ENCODE results near the gene PCDH1.

PCDH1 gene

DNA sequence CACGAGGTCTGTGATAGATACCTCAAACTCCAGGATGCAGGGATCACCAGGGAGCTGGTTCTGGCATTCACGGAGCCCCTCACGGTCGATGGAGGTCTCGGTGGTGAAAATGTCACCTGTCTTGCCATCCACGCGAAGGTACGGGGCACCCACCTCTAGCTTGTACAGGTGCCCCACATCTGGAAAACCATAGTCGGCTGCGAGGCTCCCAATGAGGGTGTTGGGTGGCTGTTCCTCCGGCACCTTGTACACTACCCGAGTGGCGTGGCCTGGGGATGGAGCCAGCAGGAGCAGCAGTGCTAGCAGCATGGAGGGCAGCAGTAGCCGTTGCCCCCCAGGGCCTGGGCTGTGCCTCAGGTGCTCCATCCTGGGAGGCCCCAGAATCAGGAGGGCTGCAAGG, 9.2 kb downstream of the PCDH1 start:
- no peak for TF ChIP-seq EZH2phosphoT487 (IDR thresholded peaks at IDR 0.05; ENCODE audit: low read depth)
- no peaks in the 10 kb centered on the region for H3K79me2 ChIP-seq (ENCODE audit: low read length)
- H4K20me1 ChIP-seq (ENCODE audit: insufficient read depth, low read length) = no peaks in the 10 kb centered on the region
- H2AFZ ChIP-seq (ENCODE audit: low read depth, low read length) = no peak overlapping the region
- no peaks in the 10 kb centered on the region for H3K36me3 ChIP-seq (replicated peaks; ENCODE audit: low read depth, low read length)
- no peaks in the 10 kb centered on the region for H3K4me1 ChIP-seq (ENCODE audit: low read length)
- peaks cover 37% of the 10 kb centered on the region for H3K27me3 ChIP-seq (ENCODE audit: low read depth, low read length)
- H3K27ac ChIP-seq (ENCODE audit: low read length) = no peak overlapping the region
- no peak overlapping the region for H3K4me3 ChIP-seq (ENCODE audit: low read length)
- no peak overlapping the region for H3K4me2 ChIP-seq (ENCODE audit: low read length)
- no peak overlapping the region for H3K9ac ChIP-seq (ENCODE audit: low read length)
- no peaks in the 10 kb centered on the region for H3K9me3 ChIP-seq (ENCODE audit: insufficient read depth, low read length)

DNA sequence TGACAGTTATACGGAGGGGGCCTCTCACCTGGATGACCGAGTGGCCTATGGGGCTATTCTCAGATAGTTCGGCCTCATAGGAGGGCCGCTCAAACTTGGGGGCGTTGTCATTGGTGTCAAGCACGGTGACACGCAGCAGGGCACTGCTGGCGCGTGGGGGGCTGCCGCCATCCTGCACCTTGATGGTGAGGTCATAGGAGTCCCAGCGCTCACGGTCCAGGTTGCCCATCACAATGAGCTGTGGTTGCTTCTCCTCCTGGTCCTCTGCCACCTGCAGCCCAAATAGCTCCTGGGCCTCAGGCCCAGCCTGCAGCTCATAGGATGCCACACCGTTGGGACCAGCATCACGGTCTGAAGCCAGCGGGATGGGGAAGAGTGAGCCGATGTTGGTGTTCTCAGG, 9.7 kb downstream of the PCDH1 start:
- no peaks in the 10 kb centered on the region for H4K20me1 ChIP-seq (ENCODE audit: insufficient read depth, low read length)
- H3K4me1 ChIP-seq (ENCODE audit: low read length) = no peaks in the 10 kb centered on the region
- no peak overlapping the region for H3K4me2 ChIP-seq (ENCODE audit: low read length)
- peaks cover 37% of the 10 kb centered on the region for H3K27me3 ChIP-seq (ENCODE audit: low read depth, low read length)
- no peaks in the 10 kb centered on the region for H3K79me2 ChIP-seq (ENCODE audit: low read length)
- no peak overlapping the region for H3K9ac ChIP-seq (ENCODE audit: low read length)
- H2AFZ ChIP-seq (ENCODE audit: low read depth, low read length) = no peak overlapping the region
- TF ChIP-seq, protein P1, sequence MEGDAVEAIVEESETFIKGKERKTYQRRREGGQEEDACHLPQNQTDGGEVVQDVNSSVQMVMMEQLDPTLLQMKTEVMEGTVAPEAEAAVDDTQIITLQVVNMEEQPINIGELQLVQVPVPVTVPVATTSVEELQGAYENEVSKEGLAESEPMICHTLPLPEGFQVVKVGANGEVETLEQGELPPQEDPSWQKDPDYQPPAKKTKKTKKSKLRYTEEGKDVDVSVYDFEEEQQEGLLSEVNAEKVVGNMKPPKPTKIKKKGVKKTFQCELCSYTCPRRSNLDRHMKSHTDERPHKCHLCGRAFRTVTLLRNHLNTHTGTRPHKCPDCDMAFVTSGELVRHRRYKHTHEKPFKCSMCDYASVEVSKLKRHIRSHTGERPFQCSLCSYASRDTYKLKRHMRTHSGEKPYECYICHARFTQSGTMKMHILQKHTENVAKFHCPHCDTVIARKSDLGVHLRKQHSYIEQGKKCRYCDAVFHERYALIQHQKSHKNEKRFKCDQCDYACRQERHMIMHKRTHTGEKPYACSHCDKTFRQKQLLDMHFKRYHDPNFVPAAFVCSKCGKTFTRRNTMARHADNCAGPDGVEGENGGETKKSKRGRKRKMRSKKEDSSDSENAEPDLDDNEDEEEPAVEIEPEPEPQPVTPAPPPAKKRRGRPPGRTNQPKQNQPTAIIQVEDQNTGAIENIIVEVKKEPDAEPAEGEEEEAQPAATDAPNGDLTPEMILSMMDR (IDR thresholded peaks at IDR 0.05; ENCODE audit: low read depth, low read length) = no peak
- TF ChIP-seq EZH2phosphoT487 (IDR thresholded peaks at IDR 0.05; ENCODE audit: low read depth) = no peak
- H3K27ac ChIP-seq (ENCODE audit: low read length) = no peak overlapping the region
- H3K36me3 ChIP-seq (replicated peaks; ENCODE audit: low read depth, low read length) = no peaks in the 10 kb centered on the region
- H3K4me3 ChIP-seq (ENCODE audit: low read length) = no peak overlapping the region
- H3K9me3 ChIP-seq (ENCODE audit: insufficient read depth, low read length) = no peaks in the 10 kb centered on the region

GRCh38 chr5:141867651-141868050, 10.6 kb downstream of the PCDH1 start:
- H2AFZ ChIP-seq (ENCODE audit: low read depth, low read length) = no peak overlapping the region
- no peaks in the 10 kb centered on the region for H3K36me3 ChIP-seq (replicated peaks; ENCODE audit: low read depth, low read length)
- no peaks in the 10 kb centered on the region for H3K4me1 ChIP-seq (ENCODE audit: low read length)
- no peaks in the 10 kb centered on the region for H3K9me3 ChIP-seq (ENCODE audit: insufficient read depth, low read length)
- no peak overlapping the region for H3K9ac ChIP-seq (ENCODE audit: low read length)
- no peak overlapping the region for H3K27ac ChIP-seq (ENCODE audit: low read length)
- no peak for TF ChIP-seq EZH2phosphoT487 (IDR thresholded peaks at IDR 0.05; ENCODE audit: low read depth)
- TF ChIP-seq, protein P1 (IDR thresholded peaks at IDR 0.05; ENCODE audit: low read depth, low read length) = no peak
- no peak overlapping the region for H3K4me2 ChIP-seq (ENCODE audit: low read length)
- no peaks in the 10 kb centered on the region for H4K20me1 ChIP-seq (ENCODE audit: insufficient read depth, low read length)
- no peak overlapping the region for H3K4me3 ChIP-seq (ENCODE audit: low read length)
- H3K27me3 ChIP-seq (ENCODE audit: low read depth, low read length) = peaks cover 37% of the 10 kb centered on the region
- H3K79me2 ChIP-seq (ENCODE audit: low read length) = no peaks in the 10 kb centered on the region

DNA sequence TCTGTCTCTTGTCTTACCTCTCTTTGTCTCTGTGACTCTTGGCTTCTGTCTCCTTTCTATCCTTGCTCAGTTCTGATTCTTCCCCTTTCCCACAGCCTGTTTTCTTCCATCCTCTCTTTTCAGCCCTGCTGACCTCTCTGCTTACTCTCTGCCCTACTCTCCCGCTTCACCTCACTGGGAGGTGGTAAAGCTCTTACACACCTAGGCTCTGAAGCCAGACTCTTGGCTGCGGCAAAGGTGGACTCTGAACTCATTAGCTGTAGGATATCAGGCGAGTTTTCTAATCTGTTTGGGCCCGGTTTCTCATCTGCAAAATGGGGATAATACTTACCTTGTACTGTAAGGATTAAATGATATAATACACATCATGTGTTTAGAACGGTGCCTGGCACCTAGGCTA, 11.1 kb downstream of the PCDH1 start:
- H3K27ac ChIP-seq (ENCODE audit: low read length) = no peak overlapping the region
- no peak for TF ChIP-seq EZH2phosphoT487 (IDR thresholded peaks at IDR 0.05; ENCODE audit: low read depth)
- TF ChIP-seq, protein P1 (IDR thresholded peaks at IDR 0.05; ENCODE audit: low read depth, low read length) = no peak
- H4K20me1 ChIP-seq (ENCODE audit: insufficient read depth, low read length) = no peaks in the 10 kb centered on the region
- no peaks in the 10 kb centered on the region for H3K79me2 ChIP-seq (ENCODE audit: low read length)
- H3K36me3 ChIP-seq (replicated peaks; ENCODE audit: low read depth, low read length) = no peaks in the 10 kb centered on the region
- H3K4me3 ChIP-seq (ENCODE audit: low read length) = no peak overlapping the region
- no peak overlapping the region for H2AFZ ChIP-seq (ENCODE audit: low read depth, low read length)
- H3K9me3 ChIP-seq (ENCODE audit: insufficient read depth, low read length) = no peaks in the 10 kb centered on the region
- H3K4me2 ChIP-seq (ENCODE audit: low read length) = no peak overlapping the region
- peaks cover 37% of the 10 kb centered on the region for H3K27me3 ChIP-seq (ENCODE audit: low read depth, low read length)
- H3K4me1 ChIP-seq (ENCODE audit: low read length) = peaks cover 5% of the 10 kb centered on the region; the same call in 1 of the 2 replicates
- no peak overlapping the region for H3K9ac ChIP-seq (ENCODE audit: low read length)

DNA sequence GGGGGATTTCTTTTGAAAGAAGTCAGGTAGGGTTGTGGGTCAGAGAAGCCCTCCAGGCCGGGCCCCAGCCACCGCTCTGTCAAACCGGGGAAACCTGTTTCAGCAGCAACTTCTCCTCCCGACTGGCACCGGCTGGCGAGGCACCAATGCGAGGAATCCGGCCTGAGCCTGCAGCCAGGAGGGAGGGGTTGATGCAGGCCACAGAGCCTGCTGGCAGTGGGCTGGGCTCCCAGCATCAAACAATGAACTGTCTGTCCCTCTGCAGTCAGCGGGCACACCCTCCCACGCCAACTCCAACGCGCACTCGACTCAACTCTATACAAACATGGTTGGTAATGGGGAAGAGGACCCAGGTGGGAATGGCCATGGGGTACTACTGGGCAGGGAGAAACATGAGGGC, 12.1 kb downstream of the PCDH1 start:
- no peak overlapping the region for H3K4me2 ChIP-seq (ENCODE audit: low read length)
- H3K9me3 ChIP-seq (ENCODE audit: insufficient read depth, low read length) = no peaks in the 10 kb centered on the region
- no peak for TF ChIP-seq EZH2phosphoT487 (IDR thresholded peaks at IDR 0.05; ENCODE audit: low read depth)
- TF ChIP-seq, protein P1 (IDR thresholded peaks at IDR 0.05; ENCODE audit: low read depth, low read length) = no peak
- H3K36me3 ChIP-seq (replicated peaks; ENCODE audit: low read depth, low read length) = no peaks in the 10 kb centered on the region
- H2AFZ ChIP-seq (ENCODE audit: low read depth, low read length) = no peak overlapping the region
- H3K9ac ChIP-seq (ENCODE audit: low read length) = no peak overlapping the region
- no peak overlapping the region for H3K4me3 ChIP-seq (ENCODE audit: low read length)
- no peaks in the 10 kb centered on the region for H4K20me1 ChIP-seq (ENCODE audit: insufficient read depth, low read length)
- peaks cover 35% of the 10 kb centered on the region for H3K27me3 ChIP-seq (ENCODE audit: low read depth, low read length)
- H3K4me1 ChIP-seq (ENCODE audit: low read length) = peaks cover 5% of the 10 kb centered on the region; the same call in 1 of the 2 replicates
- H3K27ac ChIP-seq (ENCODE audit: low read length) = no peak overlapping the region
- H3K79me2 ChIP-seq (ENCODE audit: low read length) = no peaks in the 10 kb centered on the region

Data from OCI-LY3 (cell line).